Measurements from ENCODE around the gene TRAF2.

GRCh38 chr9:136890661-136891060 is 4.3 kb downstream of the TRAF2 start:
- TF ChIP-seq CTCF (IDR thresholded peaks at IDR 0.05; ENCODE audit: control extremely low read depth in 1 of 3, insufficient read depth in 1 of 3, low read depth in 1 of 3, low read length in 3 of 3) (no peak), POLR2AphosphoS5 (IDR thresholded peaks at IDR 0.05; ENCODE audit: low read depth, low read length) (no peak), GABPA (IDR thresholded peaks at IDR 0.05; ENCODE audit: borderline replicate concordance, insufficient read depth, low read length) (no peak), CREB1 (IDR thresholded peaks at IDR 0.05) (no peak), TAF1 (IDR thresholded peaks at IDR 0.05; ENCODE audit: low read depth, low read length) (no peak), MAX (IDR thresholded peaks at IDR 0.05) (no peak), RFX5 (IDR thresholded peaks at IDR 0.05; ENCODE audit: borderline replicate concordance, low read depth, low read length) (no peak), KDM1A (IDR thresholded peaks at IDR 0.05; ENCODE audit: borderline replicate concordance, low read length) (no peak), SIN3A (conservative IDR thresholded peaks at IDR 0.05 in 1 of 2, IDR thresholded peaks at IDR 0.05 in 1 of 2; ENCODE audit: low read depth in 1 of 2, low read length in 2 of 2) (no peak), POLR2A (IDR thresholded peaks at IDR 0.05; ENCODE audit: control extremely low read depth in 1 of 2, low read depth in 2 of 2, low read length in 2 of 2) (no peak), EZH2 (IDR thresholded peaks at IDR 0.05; ENCODE audit: low read depth, low read length, severe bottlenecking) (no peak), JUN (IDR thresholded peaks at IDR 0.05; ENCODE audit: low read depth, low read length) (no peak)

Data from H1 (cell line).